GM12864 (cell line): ENCODE data around the gene P2RY6.

Experiments used
- DNase-seq: peaks from one replicate; pipeline ENCODE4 v3.0.0-alpha.2; 2011; ENCODE audit warnings: low read depth
- H3K4me3 ChIP-seq: 2 replicates; pipeline ENCODE4 v1.5.1; 2011; ENCODE audit warnings: mild to moderate bottlenecking, low read depth, low read length, control low read depth
- TF ChIP-seq, protein P1 (sequence below): IDR thresholded peaks from 2 replicates; pipeline ENCODE4 v1.5.1; 2011; ENCODE audit warnings: low read depth, mild to moderate bottlenecking, moderate library complexity, low read length, control low read depth, inconsistent platforms; ENCODE audit errors: missing control alignments

Gene P2RY6

GRCh38 chr11:73324665-73325035 lies 52.5 kb downstream of the P2RY6 start:
- DNase-seq: no peak
- TF ChIP-seq, protein P1, sequence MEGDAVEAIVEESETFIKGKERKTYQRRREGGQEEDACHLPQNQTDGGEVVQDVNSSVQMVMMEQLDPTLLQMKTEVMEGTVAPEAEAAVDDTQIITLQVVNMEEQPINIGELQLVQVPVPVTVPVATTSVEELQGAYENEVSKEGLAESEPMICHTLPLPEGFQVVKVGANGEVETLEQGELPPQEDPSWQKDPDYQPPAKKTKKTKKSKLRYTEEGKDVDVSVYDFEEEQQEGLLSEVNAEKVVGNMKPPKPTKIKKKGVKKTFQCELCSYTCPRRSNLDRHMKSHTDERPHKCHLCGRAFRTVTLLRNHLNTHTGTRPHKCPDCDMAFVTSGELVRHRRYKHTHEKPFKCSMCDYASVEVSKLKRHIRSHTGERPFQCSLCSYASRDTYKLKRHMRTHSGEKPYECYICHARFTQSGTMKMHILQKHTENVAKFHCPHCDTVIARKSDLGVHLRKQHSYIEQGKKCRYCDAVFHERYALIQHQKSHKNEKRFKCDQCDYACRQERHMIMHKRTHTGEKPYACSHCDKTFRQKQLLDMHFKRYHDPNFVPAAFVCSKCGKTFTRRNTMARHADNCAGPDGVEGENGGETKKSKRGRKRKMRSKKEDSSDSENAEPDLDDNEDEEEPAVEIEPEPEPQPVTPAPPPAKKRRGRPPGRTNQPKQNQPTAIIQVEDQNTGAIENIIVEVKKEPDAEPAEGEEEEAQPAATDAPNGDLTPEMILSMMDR: no peak
- H3K4me3 ChIP-seq: no peak overlapping the region

GRCh38 chr11:73325036-73325981 lies 53.2 kb downstream of the P2RY6 start:
- peak; percentile 74 for DNase-seq
- TF ChIP-seq, protein P1: no peak
- H3K4me3 ChIP-seq: no peak overlapping the region

DNA sequence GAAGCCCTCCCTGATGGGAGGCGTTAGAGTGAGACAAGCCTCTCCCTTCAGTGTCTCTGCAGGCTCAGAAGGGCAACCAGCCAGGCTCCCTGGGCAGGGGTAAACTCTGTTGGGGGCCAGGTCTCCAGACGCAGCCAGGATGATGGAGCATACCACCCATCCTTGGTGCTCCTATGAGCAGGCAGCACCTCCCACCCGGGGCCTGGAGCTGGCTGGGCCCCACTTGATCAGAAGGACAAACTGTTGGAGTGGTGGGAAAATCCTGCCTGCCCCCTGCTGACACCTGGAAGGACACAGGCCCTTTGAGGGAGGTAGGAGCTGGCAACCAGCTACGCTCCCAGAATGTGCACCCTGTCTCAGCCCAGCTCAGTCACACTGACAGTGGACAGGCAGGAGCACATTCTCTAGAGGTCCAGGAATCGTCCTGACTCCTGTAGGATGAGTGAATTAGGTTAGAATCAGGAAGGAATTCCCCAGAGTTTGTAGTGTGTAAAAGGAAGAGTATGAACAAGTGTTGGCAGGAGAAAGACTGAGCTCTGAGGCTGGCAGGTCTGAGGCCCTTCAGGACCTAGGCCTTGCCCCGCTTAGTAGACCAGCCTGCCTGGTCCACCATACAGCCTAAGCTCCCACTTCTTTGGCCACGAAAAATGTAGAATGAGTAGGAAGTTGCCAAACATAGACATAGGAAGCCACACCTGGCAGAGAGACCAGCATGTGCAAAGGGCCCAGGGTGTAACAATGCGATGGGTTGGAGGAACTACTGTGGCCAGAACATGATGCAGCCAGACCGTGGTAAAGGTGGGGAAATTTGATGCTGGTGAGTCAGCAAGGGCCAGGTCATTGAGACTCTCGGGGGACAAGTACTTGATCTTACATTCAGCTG lies 55.0 kb downstream of the P2RY6 start:
- DNase-seq: peak; percentile 43
- H3K4me3 ChIP-seq: no peak overlapping the region
- TF ChIP-seq, protein P1: no peak

DNA sequence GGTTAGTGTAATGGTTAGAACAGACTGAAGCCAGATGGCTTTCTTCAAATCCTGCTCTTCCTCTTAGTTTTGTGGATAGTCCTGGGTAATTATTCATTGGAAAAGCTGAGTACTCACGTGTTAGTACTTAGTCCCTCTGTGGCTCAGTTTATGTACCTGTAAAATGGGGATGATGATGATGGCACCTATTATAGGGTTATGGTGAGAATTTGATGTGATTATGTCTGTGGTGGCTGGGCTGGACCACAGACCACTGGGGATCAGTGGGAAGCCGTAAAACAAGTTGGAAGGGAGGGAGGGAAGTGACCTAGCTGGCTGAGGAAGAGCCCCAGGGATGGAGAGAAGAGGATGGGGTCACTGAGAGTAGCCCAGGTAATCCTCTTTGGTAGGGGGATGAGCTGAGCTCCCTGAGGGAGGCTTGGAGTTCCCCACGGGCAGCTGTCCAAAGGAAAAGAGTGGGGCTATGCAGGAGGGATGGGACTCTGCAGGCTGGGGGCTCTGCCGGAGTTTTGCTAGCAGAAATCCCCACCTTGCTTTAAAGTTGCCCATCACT lies 55.8 kb downstream of the P2RY6 start:
- no peak overlapping the region for H3K4me3 ChIP-seq
- TF ChIP-seq, protein P1: no peak
- DNase-seq: no peak

- no peak overlapping the region for H3K4me3 ChIP-seq
- DNase-seq: no peak
- TF ChIP-seq, protein P1: no peak
Observed at GRCh38 chr11:73330569-73331093, 58.5 kb downstream of the P2RY6 start.

DNA sequence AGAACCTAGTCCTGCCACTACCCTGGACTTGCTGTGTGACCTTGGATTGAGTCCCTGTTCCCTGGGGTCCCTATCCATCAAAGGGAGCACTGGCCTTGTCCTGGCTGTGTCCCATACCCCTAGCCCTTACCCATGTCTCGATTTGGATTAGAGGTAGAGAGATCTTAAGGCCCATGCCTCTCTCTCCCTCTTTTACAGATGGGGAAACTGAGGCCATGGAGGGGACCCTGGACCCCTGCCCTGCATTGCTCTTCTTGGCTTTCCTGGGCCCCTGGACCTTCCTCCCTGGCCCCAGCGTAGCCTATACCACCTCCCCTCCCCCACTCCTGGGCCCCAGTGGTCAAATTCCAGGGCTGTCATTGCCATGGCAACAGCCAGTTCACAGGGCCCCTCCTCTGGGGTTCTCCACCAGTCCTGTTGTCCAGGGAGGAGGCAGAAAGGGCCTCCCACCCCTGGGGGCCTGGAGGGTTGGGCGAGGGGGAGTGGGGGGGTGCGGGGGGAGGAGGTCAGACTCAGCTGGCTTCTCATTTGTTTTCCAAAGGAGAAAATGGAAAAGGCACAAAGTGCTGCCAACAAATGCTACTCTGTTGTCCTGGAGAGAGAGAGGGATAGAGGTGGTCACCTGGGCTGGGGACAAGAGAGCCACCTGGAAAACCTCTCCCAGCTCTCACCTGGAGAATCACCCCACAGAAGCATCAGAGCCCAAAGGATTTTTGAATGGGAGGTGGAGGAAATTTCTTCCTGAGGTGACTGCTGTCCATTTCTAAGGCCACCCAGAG lies 59.2 kb downstream of the P2RY6 start:
- no peak for DNase-seq
- no peak overlapping the region for H3K4me3 ChIP-seq
- TF ChIP-seq, protein P1: no peak
